Mesenteric fat pad (tissue), 1 donor: ENCODE measurements around the gene APH1A. TPM values are rescaled to one million over a fixed set of nuclear protein-coding genes. Genes with fewer than 3 reads are reported as not detected.

ENCODE experiments used
- DNase-seq: peaks from one replicate; pipeline ENCODE4 v3.0.0-alpha.2; 2020; ENCODE audit warnings: low spot score
- total RNA-seq: library from RNA; stranded (reverse); fragmentation: NEBNext Ultra II Directional; extraction: Animal tissue kit (Norgen Biotek cat#: 25700); gene quantifications from one replicate; pipeline ENCODE4 v1.2.1, GENCODE V29; 2021
- donor health status: DM: yes; HTN: yes; CAD: no.

Gene APH1A
- total RNA-seq, 1 donor from 2014 or later: 89.2 TPM

GRCh38 chr1:150269451-150269850 lies 635 bp upstream of the APH1A start:
- DNase-seq: no peak

GRCh38 chr1:150268340-150268704 lies 494 bp downstream of the APH1A start:
- no peak for DNase-seq

GRCh38 chr1:150267896-150268295 lies 920 bp downstream of the APH1A start:
- no peak for DNase-seq

GRCh38 chr1:150263549-150263948 lies 5.3 kb downstream of the APH1A start:
- no peak for DNase-seq

- DNase-seq: no peak
These were observed 6.2 kb downstream of the APH1A start for GRCh38 chr1:150262388-150263320.

- no peak for DNase-seq
These were observed 7.4 kb downstream of the APH1A start for GRCh38 chr1:150261367-150261766.

GRCh38 chr1:150259758-150260669 lies 8.8 kb downstream of the APH1A start:
- no peak for DNase-seq

- DNase-seq: no peak
These were observed 9.6 kb downstream of the APH1A start for GRCh38 chr1:150259217-150259616.

- DNase-seq: no peak
These were observed 10.9 kb downstream of the APH1A start, which contains the start of gene CA14 for GRCh38 chr1:150257624-150258585. Gene CA14, plus strand, starts transcription at chr1:150257774. Its CDS starts 355 bp downstream, at chr1:150258129.

GRCh38 chr1:150256554-150257341 lies 12.1 kb downstream of the APH1A start:
- no peak for DNase-seq

- no peak for DNase-seq
These were observed 12.6 kb downstream of the APH1A start for GRCh38 chr1:150256198-150256553.

GRCh38 chr1:150249936-150250335 lies 18.9 kb downstream of the APH1A start:
- peak; percentile 1 for DNase-seq

GRCh38 chr1:150243003-150243402 lies 25.8 kb downstream of the APH1A start:
- no peak for DNase-seq

GRCh38 chr1:150237746-150238145 lies 31.1 kb downstream of the APH1A start:
- peak; percentile 83 for DNase-seq

- DNase-seq: peak; percentile 67
These were observed 31.6 kb downstream of the APH1A start for GRCh38 chr1:150237176-150237575.

GRCh38 chr1:150236614-150237100 lies 32.2 kb downstream of the APH1A start:
- DNase-seq: no peak

- peak; percentile 94 for DNase-seq
These were observed 32.8 kb downstream of the APH1A start, which contains the start of gene ANP32E for GRCh38 chr1:150235852-150236613. Gene ANP32E, minus strand, starts transcription at chr1:150236112. Its CDS starts 326 bp downstream, at chr1:150235786.

GRCh38 chr1:150235294-150235851 lies 33.4 kb downstream of the APH1A start:
- DNase-seq: no peak
